K562 (cell line): Measurements from ENCODE around the gene NME2. TPM values are rescaled to one million over a fixed set of nuclear protein-coding genes. Genes with fewer than 3 reads are reported as not detected.
A peak's percentile ranks its signal among the peaks of the same experiment; 100 is the strongest.

Source experiments
- ARID4B ChIP-seq: sonication (generic); formaldehyde crosslinking; IDR thresholded peaks from 2 replicates; pipeline ENCODE4 v1.8.0; 2022; ENCODE audit warnings: mild to moderate bottlenecking, missing genetic modification reagents
- ATF1 ChIP-seq, 2 experiments: fragments of 450-650 bp in 1 of 2; IDR thresholded peaks; 2 replicates each; pipeline ENCODE4 v1.6.1; 2016; ENCODE audit warnings: missing compliant biosample characterization in 1 of 2, missing genetic modification characterization in 1 of 2
- ATF2 ChIP-seq: sonication (generic); formaldehyde crosslinking; IDR thresholded peaks from 2 replicates; pipeline ENCODE4 v1.8.1; 2022; ENCODE audit warnings: missing genetic modification reagents
- COPS2 ChIP-seq: fragments of 450-650 bp; conservative IDR thresholded peaks from 2 replicates; pipeline ENCODE4 v1.6.1; 2016; ENCODE audit warnings: mild to moderate bottlenecking, moderate library complexity
- CREM ChIP-seq: IDR thresholded peaks from 2 replicates; pipeline ENCODE4 v1.6.1; 2014; ENCODE audit warnings: antibody characterized with exemption, low read depth
- EHMT2 ChIP-seq: fragments of 450-650 bp; IDR thresholded peaks from 2 replicates; pipeline ENCODE4 v1.6.1; 2018; ENCODE audit warnings: antibody characterized with exemption
- FOXK1 ChIP-seq: sonication (generic); formaldehyde crosslinking; IDR thresholded peaks from 2 replicates; pipeline ENCODE4 v1.8.0; 2022; ENCODE audit warnings: missing genetic modification reagents, mild to moderate bottlenecking, borderline replicate concordance
- FOXP1 ChIP-seq: sonication (generic); formaldehyde crosslinking; IDR thresholded peaks from 2 replicates; pipeline ENCODE4 v1.8.0; 2022; ENCODE audit warnings: mild to moderate bottlenecking, missing genetic modification reagents
- GABPB1 ChIP-seq: sonication (generic); formaldehyde crosslinking; IDR thresholded peaks from 2 replicates; pipeline ENCODE4 v1.8.0; 2022; ENCODE audit warnings: mild to moderate bottlenecking, missing genetic modification reagents
- MIER1 ChIP-seq: fragments of 450-650 bp; IDR thresholded peaks from 2 replicates; pipeline ENCODE4 v1.6.1; 2016; ENCODE audit warnings: antibody characterized with exemption, mild to moderate bottlenecking, low read depth
- MNT ChIP-seq, 2 experiments: fragments of 450-650 bp; conservative IDR thresholded peaks; 2 replicates each; pipeline ENCODE4 v1.6.1; 2017; ENCODE audit warnings: mild to moderate bottlenecking in 2 of 2, moderate library complexity in 2 of 2
- MXI1 ChIP-seq: IDR thresholded peaks from 2 replicates; pipeline ENCODE4 v1.6.1; 2011; ENCODE audit warnings: low read depth, mild to moderate bottlenecking, improper control_type of control experiment, low read length
- NKRF ChIP-seq: fragments of 450-650 bp; IDR thresholded peaks from 2 replicates; pipeline ENCODE4 v1.6.1; 2016; ENCODE audit warnings: borderline replicate concordance
- RBM15 ChIP-seq: fragments of 200-400 bp; formaldehyde crosslinking; IDR thresholded peaks from 2 replicates; pipeline ENCODE4 v1.6.1; 2018; ENCODE audit warnings: mild to moderate bottlenecking, low read length, moderate library complexity; ENCODE audit not compliant: insufficient read depth
- RHOXF2B ChIP-seq: fragments of 250-450 bp; sonication (Bioruptor Pico); conservative IDR thresholded peaks from 2 replicates; pipeline ENCODE4 v1.5.1; 2021
- ZNF134 ChIP-seq: fragments of 250-450 bp; sonication (Bioruptor Pico); conservative IDR thresholded peaks from 2 replicates; pipeline ENCODE4 v1.4.0; 2020
- ZNF668 ChIP-seq: fragments of 250-450 bp; sonication (Bioruptor Pico); IDR thresholded peaks from 2 replicates; pipeline ENCODE4 v1.8.0; 2022; ENCODE audit warnings: mild to moderate bottlenecking, inconsistent platforms
- ZNF79 ChIP-seq: fragments of 250-450 bp; sonication (Bioruptor Pico); IDR thresholded peaks from 2 replicates; pipeline ENCODE4 v1.4.0; 2020; ENCODE audit warnings: low read depth, mild to moderate bottlenecking, moderate library complexity
- polyA plus RNA-seq, 8 experiments: library from polyadenylated mRNA; depleted of rRNA in 4 of 8; stranded (reverse) in 5 of 8; unstranded in 3 of 8; fragments of >200 nt; fragmentation: Nextera tagmentation in 2 of 8; fragmentation: Illumina TruSeq in 1 of 8; extraction: Ambion mirVana in 2 of 8; extraction: Trizol in 1 of 8; gene quantifications; 2 replicates each; pipeline versions ENCODE4 v1.2.1 to v1.2.3, GENCODE V29; 2011 to 2014; ENCODE audit warnings: inconsistent platforms in 1 of 8, missing spikeins in 1 of 8
- total RNA-seq, 7 experiments: library from RNA; depleted of rRNA in 6 of 7; stranded (reverse); fragments of >200 nt in 6 of 7; fragmentation: Illumina TruSeq in 2 of 7; extraction: Trizol in 2 of 7; gene quantifications; 2 replicates each; pipeline versions ENCODE4 v1.2.1 to v1.2.3, GENCODE V29; 2011 to 2021; ENCODE audit warnings: low replicate concordance in 1 of 7

NME2 gene
- total and polyA plus RNA-seq, 9 of the 15 experiments (the other 6 are each of a cell fraction or from before 2014, with no cell fraction given), result 684 to 1,202 (median 924) TPM

GRCh38 chr17:51119415-51120356 is 46.5 kb upstream of the NME2 start (continued):
- 0 out of 2 replicates have a peak, but pooled peaks have one; percentile 12 for TF ChIP-seq ARID4B (CRISPR knock-in tag)
- peak; percentile 81; the same call in 1 of the 2 replicates for TF ChIP-seq MIER1
- TF ChIP-seq COPS2, result no peak
- TF ChIP-seq ZNF79 (CRISPR knock-in tag), result no peak
- TF ChIP-seq RHOXF2B (CRISPR knock-in tag), result no peak
- no peak for TF ChIP-seq FOXP1 (CRISPR knock-in tag)
- peak; percentile 36; the same call in 1 of the 2 replicates for TF ChIP-seq CREM
- peak; percentile 47; the same call in 1 of the 2 replicates for TF ChIP-seq MXI1
- TF ChIP-seq MNT (conservative IDR thresholded peaks at IDR 0.05), result peak; percentile 51 to 74
- TF ChIP-seq ZNF134, result no peak
- TF ChIP-seq GABPB1 (CRISPR knock-in tag), result peak; percentile 61
- TF ChIP-seq EHMT2, result peak; percentile 68; the same call in 1 of the 2 replicates
- no peak for TF ChIP-seq RBM15
- TF ChIP-seq ATF1 (CRISPR knock-in tag; IDR thresholded peaks at IDR 0.05), result no peak
- no peak for TF ChIP-seq ATF1 (tag; IDR thresholded peaks at IDR 0.05)
- TF ChIP-seq ATF2 (CRISPR knock-in tag), result no peak
- TF ChIP-seq NKRF, result peak; percentile 80
- no peak for TF ChIP-seq FOXK1 (CRISPR knock-in tag)
- no peak for TF ChIP-seq ZNF668 (CRISPR knock-in tag)
